GM12801 (cell line): ENCODE results near the gene DAND5.

Experiments used
- TF ChIP-seq, protein P1 (sequence below): IDR thresholded peaks from one replicate; pipeline ENCODE4 v1.5.1; 2011; ENCODE audit warnings: control low read depth; ENCODE audit not compliant: insufficient read length; ENCODE audit errors: extremely low read depth

The DAND5 gene

DNA sequence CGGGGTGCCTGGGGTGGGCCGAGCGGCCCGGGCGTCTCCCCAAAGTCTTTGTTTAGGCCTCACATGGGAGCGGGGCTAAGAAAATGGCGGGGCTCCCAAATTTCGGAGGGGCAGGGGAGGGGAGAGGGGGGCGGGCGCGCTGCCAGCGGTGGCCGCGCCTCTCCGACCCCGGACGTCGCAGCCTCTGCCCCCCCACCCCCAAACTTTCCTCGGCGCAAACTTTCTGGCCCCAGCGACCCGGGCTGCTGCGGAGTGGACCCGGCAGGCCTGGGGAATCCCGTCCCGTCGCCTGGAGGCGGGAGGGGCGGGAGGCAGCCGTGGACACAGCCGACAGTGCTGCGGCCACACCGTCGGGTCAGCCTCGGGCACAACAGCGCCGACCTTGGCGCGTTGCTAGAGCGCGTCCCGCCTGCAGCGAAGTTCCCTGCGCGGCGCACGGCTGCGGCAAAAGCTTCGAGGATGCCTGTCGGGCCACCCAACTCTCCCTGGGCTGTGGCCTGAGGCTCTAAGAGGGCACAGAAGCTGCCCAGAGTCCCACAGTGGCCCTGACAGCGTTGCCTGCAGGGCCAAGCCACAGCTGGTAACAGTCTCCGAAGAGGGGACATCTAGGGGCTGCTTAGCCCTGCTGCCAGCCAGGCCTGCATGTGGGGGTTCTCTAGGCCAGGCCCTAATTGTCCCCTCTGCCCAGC is 27.2 kb downstream of the DAND5 start:
- TF ChIP-seq, protein P1, sequence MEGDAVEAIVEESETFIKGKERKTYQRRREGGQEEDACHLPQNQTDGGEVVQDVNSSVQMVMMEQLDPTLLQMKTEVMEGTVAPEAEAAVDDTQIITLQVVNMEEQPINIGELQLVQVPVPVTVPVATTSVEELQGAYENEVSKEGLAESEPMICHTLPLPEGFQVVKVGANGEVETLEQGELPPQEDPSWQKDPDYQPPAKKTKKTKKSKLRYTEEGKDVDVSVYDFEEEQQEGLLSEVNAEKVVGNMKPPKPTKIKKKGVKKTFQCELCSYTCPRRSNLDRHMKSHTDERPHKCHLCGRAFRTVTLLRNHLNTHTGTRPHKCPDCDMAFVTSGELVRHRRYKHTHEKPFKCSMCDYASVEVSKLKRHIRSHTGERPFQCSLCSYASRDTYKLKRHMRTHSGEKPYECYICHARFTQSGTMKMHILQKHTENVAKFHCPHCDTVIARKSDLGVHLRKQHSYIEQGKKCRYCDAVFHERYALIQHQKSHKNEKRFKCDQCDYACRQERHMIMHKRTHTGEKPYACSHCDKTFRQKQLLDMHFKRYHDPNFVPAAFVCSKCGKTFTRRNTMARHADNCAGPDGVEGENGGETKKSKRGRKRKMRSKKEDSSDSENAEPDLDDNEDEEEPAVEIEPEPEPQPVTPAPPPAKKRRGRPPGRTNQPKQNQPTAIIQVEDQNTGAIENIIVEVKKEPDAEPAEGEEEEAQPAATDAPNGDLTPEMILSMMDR, result no peak

DNA sequence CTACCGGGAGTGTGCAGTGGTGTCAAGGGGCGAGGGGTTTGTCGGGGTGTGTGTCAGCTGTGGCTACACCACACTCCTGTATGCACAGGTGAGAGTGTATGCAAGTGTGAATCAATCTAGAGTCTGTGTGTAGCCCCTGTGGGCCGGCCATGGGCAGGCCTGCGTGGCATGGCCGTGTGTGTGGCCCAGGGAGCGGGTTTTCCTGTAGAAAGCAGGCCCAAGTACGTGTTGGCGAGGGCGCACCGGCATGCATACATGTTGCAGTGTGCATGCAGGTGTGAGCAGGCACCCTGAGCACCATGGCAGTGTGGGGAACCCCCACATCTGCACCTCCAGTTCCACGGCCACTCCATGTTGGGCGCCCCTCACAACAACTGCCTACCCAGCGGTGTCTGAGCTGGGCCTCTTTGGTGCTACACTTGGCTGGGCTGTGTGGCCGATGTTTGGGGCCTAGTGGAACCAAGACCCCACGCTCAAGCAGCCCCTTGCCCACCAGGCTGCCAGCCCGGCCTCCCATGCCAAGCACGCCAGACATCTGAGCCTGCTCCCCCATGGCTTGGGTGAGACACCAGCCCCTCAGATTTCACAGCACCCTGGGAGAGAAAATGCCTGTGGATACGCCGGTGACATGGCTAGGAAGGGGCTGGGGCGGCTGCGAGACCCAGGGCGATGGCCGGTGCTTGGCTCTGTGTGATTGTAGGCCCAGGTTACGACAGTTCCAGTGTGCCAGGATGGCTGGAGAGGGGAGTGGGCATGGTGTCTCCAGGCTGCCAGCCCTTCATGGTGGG is 28.0 kb downstream of the DAND5 start:
- TF ChIP-seq, protein P1, result no peak

GRCh38 chr19:12997967-12998940 is 28.9 kb downstream of the DAND5 start:
- TF ChIP-seq, protein P1, result no peak

DNA sequence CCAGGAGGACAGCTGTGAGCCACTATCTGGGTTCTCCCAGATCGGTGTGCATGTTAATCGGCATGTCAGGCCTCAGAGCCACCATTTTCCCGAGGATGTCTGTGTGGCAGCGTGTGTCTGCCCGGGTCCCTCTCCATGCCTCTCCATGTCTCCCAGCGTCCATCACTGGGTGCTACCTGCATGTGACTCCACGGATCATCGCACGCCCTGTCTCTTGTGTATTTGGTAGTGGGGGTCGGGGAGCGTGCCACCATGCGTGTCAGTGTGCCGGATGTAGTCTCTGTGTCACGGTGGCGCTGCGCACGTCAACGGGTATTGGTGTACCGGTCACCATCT is 31.8 kb downstream of the DAND5 start:
- TF ChIP-seq, protein P1, result no peak

GRCh38 chr19:13001502-13002165 is 32.3 kb downstream of the DAND5 start:
- TF ChIP-seq, protein P1, result no peak

DNA sequence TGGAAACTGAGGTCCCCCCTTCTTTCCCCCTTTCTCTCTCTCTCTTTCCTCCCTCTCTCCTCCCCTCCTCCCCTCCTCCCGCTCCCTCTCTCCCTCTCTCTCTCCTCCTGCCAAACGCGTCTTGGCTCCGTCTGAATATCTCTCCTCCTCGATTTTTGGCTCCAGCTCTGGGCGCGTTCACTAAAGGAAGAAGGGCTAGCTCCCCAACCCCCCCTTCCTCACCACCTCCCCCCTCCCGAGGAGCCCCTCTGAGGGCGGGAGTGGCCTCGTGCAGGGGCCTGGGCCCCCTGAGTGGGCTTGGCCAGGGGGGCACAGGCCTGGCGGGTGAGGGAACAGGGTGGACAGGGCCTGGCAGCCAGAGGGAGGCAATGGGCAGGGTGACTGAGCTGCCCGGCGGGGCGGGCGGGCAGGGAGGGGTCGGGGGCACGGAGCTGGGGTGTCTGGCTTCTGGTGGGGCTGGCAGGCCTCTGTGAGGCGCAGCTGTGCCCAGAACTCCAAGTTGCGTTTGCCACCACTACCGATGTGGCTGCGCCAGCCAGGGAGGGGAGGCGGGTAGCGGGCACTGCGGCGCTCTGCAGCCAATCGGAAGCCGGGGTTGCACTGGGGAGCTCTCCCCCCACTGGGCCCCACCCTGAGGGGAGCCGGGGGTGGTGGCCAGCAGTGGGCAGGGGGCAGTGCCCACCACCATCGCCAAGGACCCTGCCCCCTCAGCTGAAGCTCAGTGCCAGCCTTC is 33.0 kb downstream of the DAND5 start:
- TF ChIP-seq, protein P1, result no peak
